Esophagus squamous epithelium (tissue), 5 donors: ENCODE measurements around the gene IFNL1. TPM values are rescaled to one million over a fixed set of nuclear protein-coding genes. Genes with fewer than 3 reads are reported as not detected.

Source experiments
- DNase-seq: peaks from one replicate; lab custom pipeline; 2025; lab: John Stamatoyannopoulos, UW
- H3K27ac ChIP-seq, 4 donors: fragments of 200-600 bp; sonication (generic); one replicate each; pipeline ENCODE4 v1.5.1; 2016 to 2019; ENCODE audit warnings: mild to moderate bottlenecking in 1 of 4
- H3K27me3 ChIP-seq, 4 donors: fragments of 200-600 bp; sonication (generic); 1 replicate in 3 of 4; 2 replicates in 1 of 4; pipeline versions ENCODE4 v1.5.1 to v1.6.0; 2017 to 2021; ENCODE audit warnings: antibody characterized with exemption in 1 of 4
- H3K36me3 ChIP-seq, 3 donors: fragments of 200-600 bp; sonication (generic); one replicate each; pipeline ENCODE4 v1.5.1; 2016 to 2019
- H3K4me1 ChIP-seq, 3 donors: fragments of 200-600 bp; sonication (generic); one replicate each; pipeline ENCODE4 v1.5.1; 2017 to 2019
- H3K4me3 ChIP-seq, 4 donors: fragments of 200-600 bp; sonication (generic); 1 replicate in 3 of 4; 2 replicates in 1 of 4; pipeline ENCODE4 v1.5.1; 2016 to 2019; ENCODE audit warnings: mild to moderate bottlenecking in 2 of 4, moderate library complexity in 1 of 4
- H3K9me3 ChIP-seq, 3 donors: fragments of 200-600 bp; sonication (generic); one replicate each; pipeline ENCODE4 v1.5.1; 2016 to 2019
- CTCF ChIP-seq, 6 experiments: fragments of 450-650 bp in 4 of 6; fragments of 200-600 bp in 2 of 6; sonication (generic) in 2 of 6; IDR thresholded peaks; one replicate each; pipeline ENCODE4 v1.5.1; 2016 to 2019; ENCODE audit warnings: antibody characterized with exemption in 6 of 6, mild to moderate bottlenecking in 4 of 6, moderate library complexity in 4 of 6
- POLR2A ChIP-seq, 4 donors: fragments of 450-650 bp; IDR thresholded peaks; one replicate each; pipeline ENCODE4 v1.6.1; 2017; ENCODE audit warnings: antibody characterized with exemption in 4 of 4, mild to moderate bottlenecking in 4 of 4, moderate library complexity in 3 of 4
- WGBS, 2 donors: methylation state at CpG; one replicate each; pipeline ENCODE4 v1.1.5; 2018; 5-methylcytosine and 5-hydroxymethylcytosine counted together
- intact Hi-C: fragments of 100-400 bp; cut with DNase I; formaldehyde crosslinking; loops from one replicate; pipeline ENCODE4 v1.15.0; 2022
- total RNA-seq, 4 donors: library from RNA; depleted of rRNA; stranded (reverse); fragments of >200 nt; gene quantifications; one replicate each; pipeline ENCODE4 v1.1.0, GENCODE V29; 2016
- donor health status: DM: yes; HTN: yes; CAD: no.

Gene IFNL1
- total RNA-seq, 4 donors from 2014 or later = not detected

DNA sequence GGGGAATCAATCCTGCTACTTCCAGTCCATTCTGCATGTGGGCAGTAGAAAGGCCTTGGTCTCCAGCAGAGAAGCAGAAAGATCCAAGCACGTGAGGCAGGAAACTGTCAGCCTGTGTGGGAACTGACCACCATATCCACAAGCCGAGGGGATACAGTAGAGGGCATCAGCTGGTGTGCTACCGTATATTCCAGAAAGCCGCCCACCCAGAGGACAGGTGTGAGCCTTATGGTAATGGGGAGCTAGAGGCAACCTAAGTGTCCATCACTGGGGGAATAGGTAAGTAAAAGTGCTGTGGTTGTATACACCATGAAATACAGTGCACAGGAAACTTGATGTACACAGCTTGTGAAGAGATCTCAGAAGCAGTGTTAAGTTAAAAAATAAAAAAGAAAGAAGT, 2.8 kb upstream of the IFNL1 start:
- TF ChIP-seq POLR2A (IDR thresholded peaks at IDR 0.05) = no peak
- TF ChIP-seq CTCF (IDR thresholded peaks at IDR 0.05) = no peak
- Histone ChIP-seq H3K4me3 (no peak overlapping the region), H3K4me1 (no peaks in the 10 kb centered on the region), H3K27me3 (peaks cover 0 to 57% (median 0%) of the 10 kb centered on the region in 4 donors), H3K27ac (no peak overlapping the region), H3K36me3 (no peaks in the 10 kb centered on the region), H3K9me3 (no peaks in the 10 kb centered on the region)
- intact Hi-C loops = no loop called here
- 39 to 83% methylated on average over 3 to 4 of the region's 4 CpGs for WGBS, 2 donors
- DNase-seq = no peak

DNA sequence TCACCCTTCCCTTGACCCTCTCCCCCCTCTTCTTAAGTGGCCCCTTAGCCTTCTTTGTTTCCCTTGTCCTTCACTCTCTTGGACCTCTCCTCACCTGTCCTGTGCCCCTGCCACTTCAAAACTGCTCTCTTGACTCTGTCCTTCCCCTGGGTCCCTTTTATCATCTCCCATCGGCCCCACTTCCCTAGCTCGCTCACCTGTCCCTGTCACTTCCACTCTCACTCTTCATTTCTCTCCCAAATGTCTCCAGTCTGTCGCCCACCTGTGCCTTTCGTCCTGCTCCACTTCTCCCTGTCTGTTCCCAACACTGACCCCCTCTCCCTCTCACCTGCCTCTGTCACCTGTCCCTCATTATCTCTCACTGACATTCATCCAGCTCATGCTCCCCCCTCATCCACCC, 699 bp downstream of the IFNL1 start:
- H3K4me1 ChIP-seq = no peaks in the 10 kb centered on the region
- H3K36me3 ChIP-seq = no peaks in the 10 kb centered on the region
- H3K4me3 ChIP-seq = no peak overlapping the region
- intact Hi-C loops = no loop called here
- H3K27ac ChIP-seq = no peak overlapping the region
- H3K27me3 ChIP-seq = peaks cover 0 to 32% (median 0%) of the 10 kb centered on the region in 4 donors
- no peak for DNase-seq
- no peaks in the 10 kb centered on the region for H3K9me3 ChIP-seq
- no peak for TF ChIP-seq CTCF (IDR thresholded peaks at IDR 0.05)
- TF ChIP-seq POLR2A (IDR thresholded peaks at IDR 0.05) = no peak
- 78 to 86% methylated on average over 4 of the region's 4 CpGs for WGBS, 2 donors

- no peaks in the 10 kb centered on the region for H3K4me1 ChIP-seq
- no peak overlapping the region for H3K27ac ChIP-seq
- 68 to 77% methylated on average over 8 to 13 of the region's 17 CpGs for WGBS, 2 donors
- no peaks in the 10 kb centered on the region for H3K9me3 ChIP-seq
- no peak for TF ChIP-seq CTCF (IDR thresholded peaks at IDR 0.05)
- no peak for TF ChIP-seq POLR2A (IDR thresholded peaks at IDR 0.05)
- H3K36me3 ChIP-seq = no peaks in the 10 kb centered on the region
- DNase-seq = no peak
- intact Hi-C loops = no loop called here
- H3K4me3 ChIP-seq = no peak overlapping the region
- H3K27me3 ChIP-seq = peaks cover 0 to 26% (median 0%) of the 10 kb centered on the region in 4 donors
These were observed 1.9 kb downstream of the IFNL1 start for GRCh38 chr19:39297931-39298634.

DNA sequence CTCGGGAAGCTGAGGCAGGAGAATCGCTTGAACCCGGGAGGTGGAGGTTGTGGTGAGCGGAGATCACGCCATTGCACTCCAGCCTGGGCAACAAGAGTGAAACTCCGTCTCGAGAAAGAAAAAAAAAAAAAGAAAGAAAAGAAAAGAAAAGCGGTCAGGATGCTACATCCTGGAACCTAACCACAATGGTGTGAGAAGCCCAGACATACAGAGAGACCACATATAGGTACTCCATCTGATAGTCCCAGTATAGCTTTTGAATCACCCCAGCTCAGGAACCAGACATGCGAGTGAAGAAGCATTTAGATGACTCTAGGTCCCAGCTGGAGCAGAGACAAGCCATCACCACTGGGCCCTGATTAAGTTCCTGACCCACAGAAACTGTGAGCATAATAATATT, 3.2 kb downstream of the IFNL1 start:
- 60 to 71% methylated on average over 7 to 9 of the region's 9 CpGs for WGBS, 2 donors
- intact Hi-C loops = no loop called here
- H3K4me3 ChIP-seq = no peak overlapping the region
- no peak overlapping the region for H3K27ac ChIP-seq
- no peaks in the 10 kb centered on the region for H3K4me1 ChIP-seq
- TF ChIP-seq POLR2A (IDR thresholded peaks at IDR 0.05) (no peak), CTCF (IDR thresholded peaks at IDR 0.05) (no peak)
- no peak for DNase-seq
- peaks cover 0 to 38% (median 0%) of the 10 kb centered on the region in 4 donors for H3K27me3 ChIP-seq
- no peaks in the 10 kb centered on the region for H3K9me3 ChIP-seq
- no peaks in the 10 kb centered on the region for H3K36me3 ChIP-seq

GRCh38 chr19:39299832-39300231, 3.6 kb downstream of the IFNL1 start:
- Histone ChIP-seq H3K36me3 (no peaks in the 10 kb centered on the region), H3K4me3 (no peak overlapping the region), H3K27me3 (peaks cover 0 to 42% (median 0%) of the 10 kb centered on the region in 4 donors), H3K4me1 (no peaks in the 10 kb centered on the region), H3K27ac (no peak overlapping the region), H3K9me3 (no peaks in the 10 kb centered on the region)
- intact Hi-C loops = no loop called here
- no peak for DNase-seq
- WGBS, 2 donors = 91 to 95% methylated on average over 10 of the region's 10 CpGs
- TF ChIP-seq CTCF (IDR thresholded peaks at IDR 0.05) (no peak), POLR2A (IDR thresholded peaks at IDR 0.05) (no peak)
